Neuron (in vitro differentiated cells): ENCODE measurements around the gene ZFYVE9.

ENCODE experiments used
- H2AFZ ChIP-seq: one replicate; pipeline ENCODE4 v1.6.1; 2013; ENCODE audit warnings: low read depth, mild to moderate bottlenecking, inconsistent platforms, low read length, moderate library complexity
- H3K27me3 ChIP-seq: one replicate; pipeline ENCODE4 v1.6.1; 2013; ENCODE audit warnings: low read length; ENCODE audit not compliant: insufficient read depth
- H3K36me3 ChIP-seq: one replicate; pipeline ENCODE4 v1.6.1; 2013; ENCODE audit warnings: low read length; ENCODE audit not compliant: insufficient read depth
- H3K4me1 ChIP-seq: one replicate; pipeline ENCODE4 v1.6.1; 2013; ENCODE audit warnings: low read length; ENCODE audit not compliant: insufficient read depth
- H3K4me3 ChIP-seq: 2 replicates; pipeline ENCODE4 v1.5.1; 2013; ENCODE audit warnings: mild to moderate bottlenecking, low read length, moderate library complexity
- H3K9me3 ChIP-seq: one replicate; pipeline ENCODE4 v1.6.1; 2013; ENCODE audit warnings: low read length

The ZFYVE9 gene

GRCh38 chr1:52323731-52324130 lies 181.8 kb downstream of the ZFYVE9 start:
- Histone ChIP-seq H3K27me3 (no peaks in the 10 kb centered on the region), H3K9me3 (no peaks in the 10 kb centered on the region), H3K36me3 (no peaks in the 10 kb centered on the region), H2AFZ (no peak overlapping the region), H3K4me3 (no peak overlapping the region), H3K4me1 (no peaks in the 10 kb centered on the region)

GRCh38 chr1:52325786-52326185 lies 183.9 kb downstream of the ZFYVE9 start:
- Histone ChIP-seq H3K4me1 (no peaks in the 10 kb centered on the region), H3K27me3 (no peaks in the 10 kb centered on the region), H3K9me3 (no peaks in the 10 kb centered on the region), H2AFZ (no peak overlapping the region), H3K36me3 (no peaks in the 10 kb centered on the region), H3K4me3 (no peak overlapping the region)

GRCh38 chr1:52328615-52329014 lies 186.7 kb downstream of the ZFYVE9 start:
- H2AFZ ChIP-seq: no peak overlapping the region
- H3K9me3 ChIP-seq: no peaks in the 10 kb centered on the region
- peaks cover 4% of the 10 kb centered on the region for H3K4me1 ChIP-seq
- H3K27me3 ChIP-seq: no peaks in the 10 kb centered on the region
- H3K4me3 ChIP-seq: no peak overlapping the region
- H3K36me3 ChIP-seq: no peaks in the 10 kb centered on the region

- H3K36me3 ChIP-seq: peaks cover 9% of the 10 kb centered on the region
- no peaks in the 10 kb centered on the region for H3K9me3 ChIP-seq
- peaks cover 4% of the 10 kb centered on the region for H3K4me1 ChIP-seq
- H3K4me3 ChIP-seq: no peak overlapping the region
- H2AFZ ChIP-seq: no peak overlapping the region
- H3K27me3 ChIP-seq: no peaks in the 10 kb centered on the region
These were observed 190.5 kb downstream of the ZFYVE9 start for GRCh38 chr1:52332411-52332810.

GRCh38 chr1:52334906-52335528 lies 193.1 kb downstream of the ZFYVE9 start:
- H2AFZ ChIP-seq: no peak overlapping the region
- no peaks in the 10 kb centered on the region for H3K9me3 ChIP-seq
- peaks cover 17% of the 10 kb centered on the region for H3K36me3 ChIP-seq
- H3K4me3 ChIP-seq: no peak overlapping the region
- peaks cover 4% of the 10 kb centered on the region for H3K4me1 ChIP-seq
- no peaks in the 10 kb centered on the region for H3K27me3 ChIP-seq

GRCh38 chr1:52337439-52337838 lies 195.6 kb downstream of the ZFYVE9 start:
- Histone ChIP-seq H3K4me3 (no peak overlapping the region), H3K4me1 (peaks cover 3% of the 10 kb centered on the region), H3K9me3 (no peaks in the 10 kb centered on the region), H3K36me3 (peaks cover 17% of the 10 kb centered on the region), H2AFZ (no peak overlapping the region), H3K27me3 (no peaks in the 10 kb centered on the region)

- Histone ChIP-seq H3K4me3 (no peak overlapping the region), H3K4me1 (no peaks in the 10 kb centered on the region), H3K27me3 (no peaks in the 10 kb centered on the region), H3K36me3 (peaks cover 9% of the 10 kb centered on the region), H3K9me3 (no peaks in the 10 kb centered on the region), H2AFZ (no peak overlapping the region)
These were observed 199.9 kb downstream of the ZFYVE9 start for GRCh38 chr1:52341655-52342260.

- no peaks in the 10 kb centered on the region for H3K4me1 ChIP-seq
- no peaks in the 10 kb centered on the region for H3K27me3 ChIP-seq
- H3K36me3 ChIP-seq: peaks cover 4% of the 10 kb centered on the region
- no peak overlapping the region for H3K4me3 ChIP-seq
- no peaks in the 10 kb centered on the region for H3K9me3 ChIP-seq
- no peak overlapping the region for H2AFZ ChIP-seq
These were observed 202.1 kb downstream of the ZFYVE9 start for GRCh38 chr1:52343979-52344378.

- Histone ChIP-seq H3K27me3 (no peaks in the 10 kb centered on the region), H3K9me3 (no peaks in the 10 kb centered on the region), H3K4me3 (no peak overlapping the region), H2AFZ (no peak overlapping the region), H3K4me1 (no peaks in the 10 kb centered on the region), H3K36me3 (no peaks in the 10 kb centered on the region)
These were observed 203.4 kb downstream of the ZFYVE9 start for GRCh38 chr1:52345252-52345651.

GRCh38 chr1:52346653-52347052 lies 204.8 kb downstream of the ZFYVE9 start:
- Histone ChIP-seq H3K36me3 (no peaks in the 10 kb centered on the region), H3K4me1 (peaks cover 10% of the 10 kb centered on the region), H3K27me3 (no peaks in the 10 kb centered on the region), H2AFZ (no peak overlapping the region), H3K9me3 (no peaks in the 10 kb centered on the region), H3K4me3 (no peak overlapping the region)

- Histone ChIP-seq H3K4me1 (peaks cover 12% of the 10 kb centered on the region), H3K4me3 (no peak overlapping the region), H3K27me3 (no peaks in the 10 kb centered on the region), H3K36me3 (peaks cover 17% of the 10 kb centered on the region), H3K9me3 (no peaks in the 10 kb centered on the region), H2AFZ (no peak overlapping the region)
These were observed 206.9 kb downstream of the ZFYVE9 start for GRCh38 chr1:52348704-52349300.

GRCh38 chr1:52352690-52353089 lies 210.8 kb downstream of the ZFYVE9 start:
- Histone ChIP-seq H3K4me1 (peaks cover 12% of the 10 kb centered on the region), H3K4me3 (no peak overlapping the region), H3K36me3 (peaks cover 55% of the 10 kb centered on the region), H3K27me3 (no peaks in the 10 kb centered on the region), H2AFZ (no peak overlapping the region), H3K9me3 (no peaks in the 10 kb centered on the region)

GRCh38 chr1:52355436-52355835 lies 213.5 kb downstream of the ZFYVE9 start:
- Histone ChIP-seq H3K36me3 (peaks cover 83% of the 10 kb centered on the region), H3K4me1 (peaks cover 12% of the 10 kb centered on the region), H3K9me3 (no peaks in the 10 kb centered on the region), H3K27me3 (no peaks in the 10 kb centered on the region), H2AFZ (no peak overlapping the region), H3K4me3 (no peak overlapping the region)
